ENCODE measurements around the gene UFM1. TPM values are rescaled to one million over a fixed set of nuclear protein-coding genes. Genes with fewer than 3 reads are reported as not detected.

UFM1 gene
- polyA plus RNA-seq, 1 donor from 2014 or later = 158 TPM

DNA sequence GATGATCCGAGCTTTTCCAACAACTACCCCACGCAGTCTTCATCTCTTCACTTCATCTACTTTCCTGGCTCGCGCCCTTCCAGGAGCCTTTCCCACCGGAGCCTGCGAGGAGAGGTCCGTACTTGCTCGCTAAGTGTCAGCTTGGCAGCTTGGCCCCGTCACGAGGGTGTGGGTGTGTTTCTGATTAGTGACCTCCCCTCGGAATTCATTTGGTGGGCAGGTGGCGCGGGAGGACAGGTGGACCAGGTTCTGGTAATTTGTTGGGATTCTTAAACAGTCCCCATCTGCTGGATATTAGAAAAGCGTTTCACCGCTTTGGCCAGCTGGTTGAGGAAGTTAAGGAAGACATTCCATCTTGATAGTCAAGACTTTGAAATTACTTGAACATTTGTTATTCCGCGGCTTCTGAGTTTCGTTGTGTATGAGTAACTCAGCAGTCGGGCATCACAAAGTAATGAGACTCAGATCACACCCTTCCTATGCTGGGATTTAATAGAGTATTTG, 515 bp downstream of the UFM1 start:
- TF ChIP-seq, protein P1, sequence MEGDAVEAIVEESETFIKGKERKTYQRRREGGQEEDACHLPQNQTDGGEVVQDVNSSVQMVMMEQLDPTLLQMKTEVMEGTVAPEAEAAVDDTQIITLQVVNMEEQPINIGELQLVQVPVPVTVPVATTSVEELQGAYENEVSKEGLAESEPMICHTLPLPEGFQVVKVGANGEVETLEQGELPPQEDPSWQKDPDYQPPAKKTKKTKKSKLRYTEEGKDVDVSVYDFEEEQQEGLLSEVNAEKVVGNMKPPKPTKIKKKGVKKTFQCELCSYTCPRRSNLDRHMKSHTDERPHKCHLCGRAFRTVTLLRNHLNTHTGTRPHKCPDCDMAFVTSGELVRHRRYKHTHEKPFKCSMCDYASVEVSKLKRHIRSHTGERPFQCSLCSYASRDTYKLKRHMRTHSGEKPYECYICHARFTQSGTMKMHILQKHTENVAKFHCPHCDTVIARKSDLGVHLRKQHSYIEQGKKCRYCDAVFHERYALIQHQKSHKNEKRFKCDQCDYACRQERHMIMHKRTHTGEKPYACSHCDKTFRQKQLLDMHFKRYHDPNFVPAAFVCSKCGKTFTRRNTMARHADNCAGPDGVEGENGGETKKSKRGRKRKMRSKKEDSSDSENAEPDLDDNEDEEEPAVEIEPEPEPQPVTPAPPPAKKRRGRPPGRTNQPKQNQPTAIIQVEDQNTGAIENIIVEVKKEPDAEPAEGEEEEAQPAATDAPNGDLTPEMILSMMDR (IDR thresholded peaks at IDR 0.05; ENCODE audit: poor library complexity, severe bottlenecking) = no peak
- TF ChIP-seq TAF1 (IDR thresholded peaks at IDR 0.05; ENCODE audit: low read depth) (peak; percentile 64), EP300 (conservative IDR thresholded peaks at IDR 0.05; ENCODE audit: poor library complexity, severe bottlenecking) (no peak), POLR2AphosphoS5 (IDR thresholded peaks at IDR 0.05) (no peak), MXI1 (conservative IDR thresholded peaks at IDR 0.05; ENCODE audit: poor library complexity, severe bottlenecking) (no peak), EZH2 (IDR thresholded peaks at IDR 0.05; ENCODE audit: borderline replicate concordance, insufficient read depth, low read length, poor library complexity, severe bottlenecking) (no peak), SMC3 (conservative IDR thresholded peaks at IDR 0.05; ENCODE audit: poor library complexity) (peak; percentile 49), RAD21 (conservative IDR thresholded peaks at IDR 0.05) (no peak)
- TF ChIP-seq, protein P2, sequence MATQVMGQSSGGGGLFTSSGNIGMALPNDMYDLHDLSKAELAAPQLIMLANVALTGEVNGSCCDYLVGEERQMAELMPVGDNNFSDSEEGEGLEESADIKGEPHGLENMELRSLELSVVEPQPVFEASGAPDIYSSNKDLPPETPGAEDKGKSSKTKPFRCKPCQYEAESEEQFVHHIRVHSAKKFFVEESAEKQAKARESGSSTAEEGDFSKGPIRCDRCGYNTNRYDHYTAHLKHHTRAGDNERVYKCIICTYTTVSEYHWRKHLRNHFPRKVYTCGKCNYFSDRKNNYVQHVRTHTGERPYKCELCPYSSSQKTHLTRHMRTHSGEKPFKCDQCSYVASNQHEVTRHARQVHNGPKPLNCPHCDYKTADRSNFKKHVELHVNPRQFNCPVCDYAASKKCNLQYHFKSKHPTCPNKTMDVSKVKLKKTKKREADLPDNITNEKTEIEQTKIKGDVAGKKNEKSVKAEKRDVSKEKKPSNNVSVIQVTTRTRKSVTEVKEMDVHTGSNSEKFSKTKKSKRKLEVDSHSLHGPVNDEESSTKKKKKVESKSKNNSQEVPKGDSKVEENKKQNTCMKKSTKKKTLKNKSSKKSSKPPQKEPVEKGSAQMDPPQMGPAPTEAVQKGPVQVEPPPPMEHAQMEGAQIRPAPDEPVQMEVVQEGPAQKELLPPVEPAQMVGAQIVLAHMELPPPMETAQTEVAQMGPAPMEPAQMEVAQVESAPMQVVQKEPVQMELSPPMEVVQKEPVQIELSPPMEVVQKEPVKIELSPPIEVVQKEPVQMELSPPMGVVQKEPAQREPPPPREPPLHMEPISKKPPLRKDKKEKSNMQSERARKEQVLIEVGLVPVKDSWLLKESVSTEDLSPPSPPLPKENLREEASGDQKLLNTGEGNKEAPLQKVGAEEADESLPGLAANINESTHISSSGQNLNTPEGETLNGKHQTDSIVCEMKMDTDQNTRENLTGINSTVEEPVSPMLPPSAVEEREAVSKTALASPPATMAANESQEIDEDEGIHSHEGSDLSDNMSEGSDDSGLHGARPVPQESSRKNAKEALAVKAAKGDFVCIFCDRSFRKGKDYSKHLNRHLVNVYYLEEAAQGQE (IDR thresholded peaks at IDR 0.05; ENCODE audit: borderline replicate concordance) = peak; percentile 2
- no peaks in the 10 kb centered on the region for H4K20me1 ChIP-seq (ENCODE audit: insufficient read depth)
- H3F3A ChIP-seq (ENCODE audit: insufficient read depth, low read length, poor library complexity, severe bottlenecking) = no peaks in the 10 kb centered on the region
- H3K4me2 ChIP-seq (ENCODE audit: low read length) = peak overlapping the region; percentile 60
- no peaks in the 10 kb centered on the region for H3K9me3 ChIP-seq (ENCODE audit: low read length)
- peak overlapping the region; percentile 66 for H2AFZ ChIP-seq (ENCODE audit: low read depth, low read length)
- H3K9me2 ChIP-seq (ENCODE audit: insufficient read depth, low read length) = no peaks in the 10 kb centered on the region
- H3K27me3 ChIP-seq (ENCODE audit: insufficient read depth, low read depth, low read length) = no peaks in the 10 kb centered on the region
- H3K27ac ChIP-seq (ENCODE audit: low read length) = peak overlapping the region; percentile 66
- no peaks in the 10 kb centered on the region for H3K36me3 ChIP-seq (ENCODE audit: insufficient read depth, low read length)
- H3K9ac ChIP-seq (ENCODE audit: low read length) = peak overlapping the region; percentile 68
- H3K4me3 ChIP-seq (ENCODE audit: low read length) = peak overlapping the region; percentile 80
- peaks cover 22% of the 10 kb centered on the region for H3K79me2 ChIP-seq (replicated peaks; ENCODE audit: insufficient read depth, low read length)

DNA sequence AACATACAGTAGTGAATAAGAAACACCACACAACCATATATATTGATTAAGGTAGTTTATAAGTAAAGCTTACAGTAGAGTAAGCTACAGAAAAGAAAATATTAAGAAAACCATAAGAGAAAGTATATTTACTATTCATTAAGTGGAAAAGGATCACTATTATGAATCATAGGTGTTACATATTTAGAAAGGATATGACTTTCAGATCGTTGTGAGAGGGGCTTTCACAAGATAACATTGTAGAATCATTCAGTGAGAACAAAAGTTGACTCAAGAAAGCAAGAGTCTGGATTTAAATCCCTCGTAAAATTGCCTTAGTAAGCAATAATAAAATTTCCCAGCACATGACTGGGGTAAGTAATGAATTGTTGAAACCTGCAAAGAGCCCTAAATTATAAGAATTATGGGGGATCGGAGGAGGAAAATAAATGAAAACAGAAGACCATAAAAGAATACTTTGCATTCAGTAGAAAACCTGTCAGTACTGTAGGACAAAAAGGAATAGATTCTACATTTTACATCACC, 6.0 kb downstream of the UFM1 start:
- peaks cover 14% of the 10 kb centered on the region for H3K79me2 ChIP-seq (replicated peaks; ENCODE audit: insufficient read depth, low read length)
- H3K4me2 ChIP-seq (ENCODE audit: low read length) = no peak overlapping the region
- no peaks in the 10 kb centered on the region for H4K20me1 ChIP-seq (ENCODE audit: insufficient read depth)
- H3K9me2 ChIP-seq (ENCODE audit: insufficient read depth, low read length) = no peaks in the 10 kb centered on the region
- no peak overlapping the region for H2AFZ ChIP-seq (ENCODE audit: low read depth, low read length)
- H3K27ac ChIP-seq (ENCODE audit: low read length) = no peak overlapping the region
- TF ChIP-seq TAF1 (IDR thresholded peaks at IDR 0.05; ENCODE audit: low read depth) (no peak), MXI1 (conservative IDR thresholded peaks at IDR 0.05; ENCODE audit: poor library complexity, severe bottlenecking) (no peak), RAD21 (conservative IDR thresholded peaks at IDR 0.05) (no peak), SMC3 (conservative IDR thresholded peaks at IDR 0.05; ENCODE audit: poor library complexity) (no peak), POLR2AphosphoS5 (IDR thresholded peaks at IDR 0.05) (no peak), EP300 (conservative IDR thresholded peaks at IDR 0.05; ENCODE audit: poor library complexity, severe bottlenecking) (no peak), EZH2 (IDR thresholded peaks at IDR 0.05; ENCODE audit: borderline replicate concordance, insufficient read depth, low read length, poor library complexity, severe bottlenecking) (no peak)
- TF ChIP-seq, protein P2 (IDR thresholded peaks at IDR 0.05; ENCODE audit: borderline replicate concordance) = no peak
- TF ChIP-seq, protein P1 (IDR thresholded peaks at IDR 0.05; ENCODE audit: poor library complexity, severe bottlenecking) = no peak
- no peaks in the 10 kb centered on the region for H3F3A ChIP-seq (ENCODE audit: insufficient read depth, low read length, poor library complexity, severe bottlenecking)
- no peaks in the 10 kb centered on the region for H3K27me3 ChIP-seq (ENCODE audit: insufficient read depth, low read depth, low read length)
- H3K36me3 ChIP-seq (ENCODE audit: insufficient read depth, low read length) = peaks cover 8% of the 10 kb centered on the region
- no peak overlapping the region for H3K9ac ChIP-seq (ENCODE audit: low read length)
- no peak overlapping the region for H3K4me3 ChIP-seq (ENCODE audit: low read length)
- no peaks in the 10 kb centered on the region for H3K9me3 ChIP-seq (ENCODE audit: low read length)
